Measurements from ENCODE around the gene NUP205. TPM values are rescaled to one million over a fixed set of nuclear protein-coding genes. Genes with fewer than 3 reads are reported as not detected.

Gene NUP205
- total RNA-seq, 1 donor from 2014 or later: 93.1 TPM

DNA sequence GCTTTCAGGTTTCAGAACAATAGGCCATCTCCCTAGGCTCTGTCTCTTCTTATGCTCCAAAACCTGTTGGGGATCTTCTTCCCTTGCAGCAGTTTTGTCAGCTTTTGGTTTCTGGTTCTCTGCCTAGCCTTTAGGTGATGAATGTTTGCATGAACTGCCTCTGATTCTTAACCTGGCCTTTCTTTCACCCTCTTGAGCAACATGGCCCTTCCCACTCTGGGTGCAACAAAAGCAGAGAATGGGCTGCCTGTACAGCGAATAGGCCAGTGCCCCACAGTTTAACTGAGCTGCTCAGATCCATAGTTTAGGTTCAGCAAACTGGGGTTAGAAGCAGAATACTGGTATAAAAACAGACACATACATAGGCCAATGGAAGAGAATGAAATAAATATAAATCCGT lies 18.1 kb upstream of the NUP205 start:
- TF ChIP-seq, protein P1, sequence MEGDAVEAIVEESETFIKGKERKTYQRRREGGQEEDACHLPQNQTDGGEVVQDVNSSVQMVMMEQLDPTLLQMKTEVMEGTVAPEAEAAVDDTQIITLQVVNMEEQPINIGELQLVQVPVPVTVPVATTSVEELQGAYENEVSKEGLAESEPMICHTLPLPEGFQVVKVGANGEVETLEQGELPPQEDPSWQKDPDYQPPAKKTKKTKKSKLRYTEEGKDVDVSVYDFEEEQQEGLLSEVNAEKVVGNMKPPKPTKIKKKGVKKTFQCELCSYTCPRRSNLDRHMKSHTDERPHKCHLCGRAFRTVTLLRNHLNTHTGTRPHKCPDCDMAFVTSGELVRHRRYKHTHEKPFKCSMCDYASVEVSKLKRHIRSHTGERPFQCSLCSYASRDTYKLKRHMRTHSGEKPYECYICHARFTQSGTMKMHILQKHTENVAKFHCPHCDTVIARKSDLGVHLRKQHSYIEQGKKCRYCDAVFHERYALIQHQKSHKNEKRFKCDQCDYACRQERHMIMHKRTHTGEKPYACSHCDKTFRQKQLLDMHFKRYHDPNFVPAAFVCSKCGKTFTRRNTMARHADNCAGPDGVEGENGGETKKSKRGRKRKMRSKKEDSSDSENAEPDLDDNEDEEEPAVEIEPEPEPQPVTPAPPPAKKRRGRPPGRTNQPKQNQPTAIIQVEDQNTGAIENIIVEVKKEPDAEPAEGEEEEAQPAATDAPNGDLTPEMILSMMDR (IDR thresholded peaks at IDR 0.05; ENCODE audit: unreplicated experiment): no peak
- Mint-ChIP-seq H3K27ac (no peak overlapping the region), H3K36me3 (ENCODE audit: insufficient read depth) (no peaks in the 10 kb centered on the region), H3K27me3 (no peaks in the 10 kb centered on the region), H3K4me1 (ENCODE audit: low read depth) (no peaks in the 10 kb centered on the region), H3K4me3 (ENCODE audit: low read depth) (no peak overlapping the region), H3K9me3 (ENCODE audit: low read depth) (no peaks in the 10 kb centered on the region)
- no peak for DNase-seq (ENCODE audit: low spot score, unreplicated experiment)

DNA sequence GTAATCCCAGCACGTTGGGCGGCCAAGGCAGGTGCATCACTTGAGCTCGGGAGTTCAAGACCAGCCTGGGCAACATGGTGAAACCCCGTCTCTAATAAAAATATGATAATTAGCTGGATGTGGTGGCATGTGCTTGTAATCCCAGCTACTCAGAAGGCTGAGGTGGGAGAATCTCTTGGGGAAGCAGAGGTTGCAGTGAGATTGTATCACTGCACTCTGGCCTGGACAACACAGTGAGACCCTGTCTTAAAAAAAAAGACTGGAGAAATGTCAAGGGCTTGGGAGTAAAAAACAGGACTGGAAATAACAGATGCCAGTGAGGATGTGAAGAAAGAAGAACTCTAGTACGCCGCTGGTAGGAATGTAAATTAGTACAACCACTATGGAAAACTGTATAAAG lies 16.7 kb upstream of the NUP205 start:
- no peaks in the 10 kb centered on the region for H3K4me1 Mint-ChIP-seq (ENCODE audit: low read depth)
- no peaks in the 10 kb centered on the region for H3K9me3 Mint-ChIP-seq (ENCODE audit: low read depth)

DNA sequence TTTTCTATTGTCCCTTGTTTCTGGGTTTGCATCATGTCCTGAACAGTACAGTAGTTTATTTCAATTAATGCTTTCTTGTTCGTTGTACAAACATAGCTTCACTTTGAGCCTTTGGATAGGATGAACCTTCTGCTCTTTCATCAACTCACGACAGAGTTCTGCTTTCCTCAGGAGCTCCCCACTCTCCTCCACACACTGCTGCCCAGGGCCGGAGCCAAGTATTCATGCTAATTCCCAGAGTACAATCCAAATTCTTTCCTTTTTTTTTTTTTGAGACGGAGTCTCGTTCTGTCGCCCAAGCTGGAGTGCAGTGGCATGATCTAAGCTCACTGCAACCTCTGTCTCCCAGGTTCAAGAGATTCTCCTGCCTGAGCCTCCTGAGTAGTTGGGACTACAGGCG lies 7.5 kb upstream of the NUP205 start:
- Mint-ChIP-seq H3K27me3 (no peaks in the 10 kb centered on the region), H3K36me3 (ENCODE audit: insufficient read depth) (no peaks in the 10 kb centered on the region), H3K4me1 (ENCODE audit: low read depth) (no peaks in the 10 kb centered on the region), H3K9me3 (ENCODE audit: low read depth) (no peaks in the 10 kb centered on the region), H3K27ac (no peak overlapping the region), H3K4me3 (ENCODE audit: low read depth) (no peak overlapping the region)
- DNase-seq (ENCODE audit: low spot score, unreplicated experiment): no peak
- TF ChIP-seq, protein P1 (IDR thresholded peaks at IDR 0.05; ENCODE audit: unreplicated experiment): no peak

More for the DNA sequence above, 16.7 kb upstream of the NUP205 start:
- DNase-seq (ENCODE audit: low spot score, unreplicated experiment): no peak
- Mint-ChIP-seq H3K4me3 (ENCODE audit: low read depth) (no peak overlapping the region), H3K27ac (no peak overlapping the region), H3K27me3 (no peaks in the 10 kb centered on the region), H3K36me3 (ENCODE audit: insufficient read depth) (no peaks in the 10 kb centered on the region)
- TF ChIP-seq, protein P1 (IDR thresholded peaks at IDR 0.05; ENCODE audit: unreplicated experiment): no peak

DNA sequence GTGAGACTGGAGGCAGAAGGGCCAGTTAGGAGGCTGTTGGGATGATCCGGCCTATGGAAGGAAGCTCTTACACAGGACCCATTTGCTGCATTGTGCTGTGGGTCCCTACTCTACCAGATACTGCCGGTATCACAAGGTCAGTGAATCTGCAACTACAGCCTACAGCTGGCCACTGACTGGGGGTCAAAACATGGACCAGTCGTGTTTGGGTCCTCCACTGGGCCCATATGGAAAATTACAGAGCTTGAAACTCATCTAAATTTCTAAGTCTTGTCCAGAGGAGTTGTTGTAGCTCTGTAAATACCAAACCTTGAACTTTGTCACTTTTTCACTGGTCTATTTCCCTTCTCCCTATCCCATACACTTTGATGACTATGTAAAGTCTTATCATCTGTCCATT lies 5.6 kb upstream of the NUP205 start:
- H3K36me3 Mint-ChIP-seq (ENCODE audit: insufficient read depth): no peaks in the 10 kb centered on the region
- no peaks in the 10 kb centered on the region for H3K4me1 Mint-ChIP-seq (ENCODE audit: low read depth)
- no peaks in the 10 kb centered on the region for H3K9me3 Mint-ChIP-seq (ENCODE audit: low read depth)
- DNase-seq (ENCODE audit: low spot score, unreplicated experiment): no peak
- no peak overlapping the region for H3K4me3 Mint-ChIP-seq (ENCODE audit: low read depth)
- H3K27me3 Mint-ChIP-seq: no peaks in the 10 kb centered on the region
- TF ChIP-seq, protein P1 (IDR thresholded peaks at IDR 0.05; ENCODE audit: unreplicated experiment): no peak
- H3K27ac Mint-ChIP-seq: no peak overlapping the region

DNA sequence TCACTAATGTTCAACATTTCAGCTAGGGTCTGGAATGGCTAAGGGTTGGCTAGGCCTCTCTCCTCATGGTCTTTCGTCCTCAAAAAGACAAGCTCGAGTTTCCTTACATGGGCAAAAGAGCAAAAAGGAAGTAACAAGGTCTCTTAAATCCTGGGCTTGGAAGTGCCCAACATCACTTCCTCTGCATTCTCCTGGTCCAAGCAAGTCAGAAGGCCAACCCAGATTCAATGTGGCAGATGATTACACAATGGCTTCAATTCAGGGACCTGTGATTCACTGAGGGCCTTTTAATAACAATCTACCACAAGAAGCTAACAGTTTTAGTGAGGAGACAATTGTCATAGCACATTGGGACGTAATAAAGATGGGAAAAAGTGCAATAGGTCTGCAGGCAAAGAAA lies 4.4 kb upstream of the NUP205 start:
- H3K36me3 Mint-ChIP-seq (ENCODE audit: insufficient read depth): no peaks in the 10 kb centered on the region

More for the DNA sequence above, 4.4 kb upstream of the NUP205 start:
- H3K4me1 Mint-ChIP-seq (ENCODE audit: low read depth): no peaks in the 10 kb centered on the region
- H3K27ac Mint-ChIP-seq: no peak overlapping the region
- DNase-seq (ENCODE audit: low spot score, unreplicated experiment): no peak
- TF ChIP-seq, protein P1 (IDR thresholded peaks at IDR 0.05; ENCODE audit: unreplicated experiment): no peak
- H3K27me3 Mint-ChIP-seq: no peaks in the 10 kb centered on the region
- no peak overlapping the region for H3K4me3 Mint-ChIP-seq (ENCODE audit: low read depth)
- no peaks in the 10 kb centered on the region for H3K9me3 Mint-ChIP-seq (ENCODE audit: low read depth)

Data from progenitor cell of endocrine pancreas (in vitro differentiated cells).